Upper lobe of left lung (tissue), 4 donors: ENCODE results near the gene DEPDC5.

Experiments
- CTCF ChIP-seq, 6 experiments: fragments of 450-650 bp in 4 of 6; fragments of 200-600 bp in 2 of 6; sonication (generic) in 2 of 6; IDR thresholded peaks; one replicate each; pipeline ENCODE4 v1.5.1; 2016 to 2019; ENCODE audit warnings: antibody characterized with exemption in 6 of 6
- EP300 ChIP-seq, 4 donors: sonication (generic); formaldehyde crosslinking; IDR thresholded peaks; one replicate each; pipeline ENCODE4 v1.5.1; 2017; ENCODE audit warnings: antibody characterized with exemption in 4 of 4, control low read depth in 2 of 4
- POLR2A ChIP-seq, 4 donors: fragments of 450-650 bp; IDR thresholded peaks; one replicate each; pipeline ENCODE4 v1.5.1; 2016 to 2017; ENCODE audit warnings: antibody characterized with exemption in 4 of 4, mild to moderate bottlenecking in 2 of 4

- no peak for TF ChIP-seq CTCF (IDR thresholded peaks at IDR 0.05)
- no peak for TF ChIP-seq EP300 (IDR thresholded peaks at IDR 0.05)
- no peak for TF ChIP-seq POLR2A (IDR thresholded peaks at IDR 0.05)
Observed at GRCh38 chr22:31838917-31839316, 85.1 kb downstream of the DEPDC5 start.
